GM19467 (cell line): Measurements from ENCODE around the gene HTD2.

ENCODE experiments used
- ATAC-seq: cut with Tn5 transposase; IDR thresholded peaks from one replicate; pipeline ENCODE4 v1.9.1; 2021; ENCODE audit warnings: mild to moderate bottlenecking, moderate library complexity; ENCODE audit not compliant: unreplicated experiment

HTD2 gene

GRCh38 chr3:58291671-58292338, 14.5 kb upstream of the HTD2 start:
- ATAC-seq = no peak

- ATAC-seq = no peak
Measured at GRCh38 chr3:58292866-58293265, 13.5 kb upstream of the HTD2 start.

GRCh38 chr3:58293516-58293915, 12.8 kb upstream of the HTD2 start:
- no peak for ATAC-seq

- ATAC-seq = no peak
Measured at GRCh38 chr3:58296269-58296668, 10.1 kb upstream of the HTD2 start.

GRCh38 chr3:58296843-58297242, 9.5 kb upstream of the HTD2 start:
- no peak for ATAC-seq

GRCh38 chr3:58298190-58298589, 8.1 kb upstream of the HTD2 start:
- ATAC-seq = no peak

GRCh38 chr3:58299075-58299474, 7.2 kb upstream of the HTD2 start:
- ATAC-seq = no peak

- ATAC-seq = no peak
Measured at GRCh38 chr3:58299839-58300516, 6.3 kb upstream of the HTD2 start.

- no peak for ATAC-seq
Measured at GRCh38 chr3:58307639-58308215, 1.4 kb downstream of the HTD2 start.

- ATAC-seq = no peak
Measured at GRCh38 chr3:58308728-58309127, 2.4 kb downstream of the HTD2 start.

- no peak for ATAC-seq
Measured at GRCh38 chr3:58317811-58318210, 11.5 kb downstream of the HTD2 start.

GRCh38 chr3:58321791-58322190, 15.5 kb downstream of the HTD2 start:
- ATAC-seq = no peak

GRCh38 chr3:58322793-58323192, 16.5 kb downstream of the HTD2 start:
- no peak for ATAC-seq

GRCh38 chr3:58323529-58324390, 17.4 kb downstream of the HTD2 start:
- no peak for ATAC-seq

GRCh38 chr3:58324391-58325390, 18.4 kb downstream of the HTD2 start:
- no peak for ATAC-seq

GRCh38 chr3:58325525-58325992, 19.2 kb downstream of the HTD2 start:
- no peak for ATAC-seq

- ATAC-seq = no peak
Measured at GRCh38 chr3:58326267-58326900, 20.1 kb downstream of the HTD2 start.

- no peak for ATAC-seq
Measured at GRCh38 chr3:58329150-58329921, 23.0 kb downstream of the HTD2 start.

GRCh38 chr3:58329922-58330413, 23.6 kb downstream of the HTD2 start:
- ATAC-seq = no peak
